Skeletal muscle satellite cell (primary cell): Measurements from ENCODE around the gene CTSH.

Experiments used
- H3K27me3 ChIP-seq: 2 replicates; pipeline ENCODE4 v1.7.0; 2013; ENCODE audit warnings: low read length; ENCODE audit not compliant: control insufficient read depth, insufficient read depth
- H3K36me3 ChIP-seq: 2 replicates; pipeline ENCODE4 v1.7.0; 2013; ENCODE audit warnings: mild to moderate bottlenecking, control low read depth, low read length; ENCODE audit not compliant: insufficient read depth
- H3K4me1 ChIP-seq: 2 replicates; pipeline ENCODE4 v1.7.0; 2013; ENCODE audit warnings: low read length; ENCODE audit not compliant: control insufficient read depth, insufficient read depth
- H3K4me2 ChIP-seq: 2 replicates; pipeline ENCODE4 v1.7.0; 2013; ENCODE audit warnings: mild to moderate bottlenecking, low read length
- H3K4me3 ChIP-seq: 2 replicates; pipeline ENCODE4 v1.7.0; 2013; ENCODE audit warnings: low read length
- H3K9ac ChIP-seq: 2 replicates; pipeline ENCODE4 v1.7.0; 2013; ENCODE audit warnings: mild to moderate bottlenecking, low read depth, low read length, moderate library complexity
- H3K9me3 ChIP-seq: replicated peaks from 2 replicates; pipeline ENCODE4 v1.7.0; 2013; ENCODE audit warnings: mild to moderate bottlenecking, control low read depth, low read length

Gene CTSH

GRCh38 chr15:78974272-78974918, 29.5 kb upstream of the CTSH start:
- Histone ChIP-seq H3K27me3 (no peaks in the 10 kb centered on the region), H3K9ac (no peak overlapping the region), H3K36me3 (no peaks in the 10 kb centered on the region), H3K9me3 (no peaks in the 10 kb centered on the region), H3K4me2 (no peak overlapping the region), H3K4me1 (no peaks in the 10 kb centered on the region), H3K4me3 (no peak overlapping the region)

GRCh38 chr15:78969687-78970349, 25.0 kb upstream of the CTSH start:
- H3K4me3 ChIP-seq: no peak overlapping the region
- H3K9ac ChIP-seq: no peak overlapping the region
- no peaks in the 10 kb centered on the region for H3K9me3 ChIP-seq
- H3K4me2 ChIP-seq: no peak overlapping the region
- no peaks in the 10 kb centered on the region for H3K4me1 ChIP-seq
- no peaks in the 10 kb centered on the region for H3K36me3 ChIP-seq
- no peaks in the 10 kb centered on the region for H3K27me3 ChIP-seq

- Histone ChIP-seq H3K9me3 (no peaks in the 10 kb centered on the region), H3K36me3 (no peaks in the 10 kb centered on the region), H3K4me2 (no peak overlapping the region), H3K9ac (no peak overlapping the region), H3K4me1 (no peaks in the 10 kb centered on the region), H3K27me3 (no peaks in the 10 kb centered on the region), H3K4me3 (no peak overlapping the region)
These were observed 23.9 kb upstream of the CTSH start for GRCh38 chr15:78968539-78969271.

GRCh38 chr15:78968114-78968513, 23.3 kb upstream of the CTSH start:
- Histone ChIP-seq H3K9me3 (no peaks in the 10 kb centered on the region), H3K4me2 (no peak overlapping the region), H3K27me3 (no peaks in the 10 kb centered on the region)

GRCh38 chr15:78960308-78960707, 15.5 kb upstream of the CTSH start:
- no peaks in the 10 kb centered on the region for H3K9me3 ChIP-seq
- H3K4me2 ChIP-seq: no peak overlapping the region
- no peak overlapping the region for H3K4me3 ChIP-seq
- H3K9ac ChIP-seq: no peak overlapping the region
- H3K4me1 ChIP-seq: no peaks in the 10 kb centered on the region
- peaks cover 18% of the 10 kb centered on the region for H3K27me3 ChIP-seq
- no peaks in the 10 kb centered on the region for H3K36me3 ChIP-seq

More at GRCh38 chr15:78968114-78968513, 23.3 kb upstream of the CTSH start:
- no peak overlapping the region for H3K9ac ChIP-seq
- no peaks in the 10 kb centered on the region for H3K4me1 ChIP-seq
- H3K36me3 ChIP-seq: no peaks in the 10 kb centered on the region
- H3K4me3 ChIP-seq: no peak overlapping the region

GRCh38 chr15:78959360-78959759, 14.5 kb upstream of the CTSH start:
- no peaks in the 10 kb centered on the region for H3K9me3 ChIP-seq
- no peaks in the 10 kb centered on the region for H3K4me1 ChIP-seq
- H3K9ac ChIP-seq: no peak overlapping the region
- H3K27me3 ChIP-seq: peaks cover 18% of the 10 kb centered on the region
- no peak overlapping the region for H3K4me2 ChIP-seq
- H3K4me3 ChIP-seq: no peak overlapping the region
- no peaks in the 10 kb centered on the region for H3K36me3 ChIP-seq

- H3K4me3 ChIP-seq: no peak overlapping the region
- no peaks in the 10 kb centered on the region for H3K4me1 ChIP-seq
- no peak overlapping the region for H3K9ac ChIP-seq
- H3K4me2 ChIP-seq: no peak overlapping the region
- peaks cover 18% of the 10 kb centered on the region for H3K27me3 ChIP-seq
- no peaks in the 10 kb centered on the region for H3K36me3 ChIP-seq
- H3K9me3 ChIP-seq: no peaks in the 10 kb centered on the region
These were observed 12.7 kb upstream of the CTSH start for GRCh38 chr15:78957416-78958093.

- Histone ChIP-seq H3K27me3 (peaks cover 15% of the 10 kb centered on the region), H3K9ac (no peak overlapping the region), H3K4me2 (no peak overlapping the region), H3K4me1 (no peaks in the 10 kb centered on the region), H3K9me3 (no peaks in the 10 kb centered on the region), H3K36me3 (no peaks in the 10 kb centered on the region), H3K4me3 (no peak overlapping the region)
These were observed 12.1 kb upstream of the CTSH start for GRCh38 chr15:78956937-78957336.

- H3K27me3 ChIP-seq: peaks cover 5% of the 10 kb centered on the region
- H3K9ac ChIP-seq: no peak overlapping the region
- no peaks in the 10 kb centered on the region for H3K36me3 ChIP-seq
- H3K4me1 ChIP-seq: no peaks in the 10 kb centered on the region
- H3K4me3 ChIP-seq: no peak overlapping the region
- H3K9me3 ChIP-seq: no peaks in the 10 kb centered on the region
- H3K4me2 ChIP-seq: no peak overlapping the region
These were observed 10.5 kb upstream of the CTSH start for GRCh38 chr15:78955355-78955754.

- no peak overlapping the region for H3K4me2 ChIP-seq
- no peaks in the 10 kb centered on the region for H3K4me1 ChIP-seq
- no peaks in the 10 kb centered on the region for H3K36me3 ChIP-seq
- no peaks in the 10 kb centered on the region for H3K9me3 ChIP-seq
- peaks cover 15% of the 10 kb centered on the region for H3K27me3 ChIP-seq
- no peak overlapping the region for H3K4me3 ChIP-seq
- H3K9ac ChIP-seq: no peak overlapping the region
These were observed 7.0 kb upstream of the CTSH start for GRCh38 chr15:78951841-78952238.
